Tibial artery (tissue), 4 donors: ENCODE results near the gene RAB40C.

Experiments used
- DNase-seq, 2 donors: peaks; one replicate each; pipeline ENCODE4 v3.0.0-alpha.2; 2019
- H3K27ac ChIP-seq, 2 donors: fragments of 200-600 bp; sonication (generic) in 1 of 2; 1 replicate in 1 of 2; 2 replicates in 1 of 2; pipeline ENCODE4 v1.5.1; 2018 to 2019; ENCODE audit warnings: mild to moderate bottlenecking in 1 of 2
- H3K27me3 ChIP-seq, 2 donors: fragments of 200-600 bp; sonication (generic) in 1 of 2; one replicate each; pipeline versions ENCODE4 v1.5.1 to v1.6.0; 2016 to 2019
- H3K36me3 ChIP-seq, 3 donors: fragments of 200-600 bp; sonication (generic) in 2 of 3; one replicate each; pipeline ENCODE4 v1.5.1; 2016 to 2019; ENCODE audit warnings: mild to moderate bottlenecking in 2 of 3
- H3K4me1 ChIP-seq, 4 donors: fragments of 200-600 bp; sonication (generic) in 2 of 4; 1 replicate in 3 of 4; 2 replicates in 1 of 4; pipeline ENCODE4 v1.5.1; 2016 to 2019
- H3K4me3 ChIP-seq, 2 donors: fragments of 200-600 bp; sonication (generic) in 1 of 2; 1 replicate in 1 of 2; 2 replicates in 1 of 2; pipeline ENCODE4 v1.5.1; 2018 to 2019; ENCODE audit warnings: mild to moderate bottlenecking in 2 of 2
- H3K9me3 ChIP-seq, 3 donors: fragments of 200-600 bp; sonication (generic) in 1 of 3; one replicate each; pipeline ENCODE4 v1.5.1; 2016 to 2019
- intact Hi-C: fragments of 100-400 bp; cut with DNase I; formaldehyde crosslinking; loops from one replicate; pipeline ENCODE4 v1.15.0; 2023; ENCODE audit warnings: low total_unique reads
- TF ChIP-seq, protein P1 (sequence below), 2 experiments: fragments of 200-600 bp in 1 of 2; fragments of 450-650 bp in 1 of 2; IDR thresholded peaks; one replicate each; pipeline ENCODE4 v1.5.1; 2017 to 2019; ENCODE audit warnings: antibody characterized with exemption in 2 of 2, mild to moderate bottlenecking in 1 of 2, moderate library complexity in 1 of 2

Gene RAB40C

DNA sequence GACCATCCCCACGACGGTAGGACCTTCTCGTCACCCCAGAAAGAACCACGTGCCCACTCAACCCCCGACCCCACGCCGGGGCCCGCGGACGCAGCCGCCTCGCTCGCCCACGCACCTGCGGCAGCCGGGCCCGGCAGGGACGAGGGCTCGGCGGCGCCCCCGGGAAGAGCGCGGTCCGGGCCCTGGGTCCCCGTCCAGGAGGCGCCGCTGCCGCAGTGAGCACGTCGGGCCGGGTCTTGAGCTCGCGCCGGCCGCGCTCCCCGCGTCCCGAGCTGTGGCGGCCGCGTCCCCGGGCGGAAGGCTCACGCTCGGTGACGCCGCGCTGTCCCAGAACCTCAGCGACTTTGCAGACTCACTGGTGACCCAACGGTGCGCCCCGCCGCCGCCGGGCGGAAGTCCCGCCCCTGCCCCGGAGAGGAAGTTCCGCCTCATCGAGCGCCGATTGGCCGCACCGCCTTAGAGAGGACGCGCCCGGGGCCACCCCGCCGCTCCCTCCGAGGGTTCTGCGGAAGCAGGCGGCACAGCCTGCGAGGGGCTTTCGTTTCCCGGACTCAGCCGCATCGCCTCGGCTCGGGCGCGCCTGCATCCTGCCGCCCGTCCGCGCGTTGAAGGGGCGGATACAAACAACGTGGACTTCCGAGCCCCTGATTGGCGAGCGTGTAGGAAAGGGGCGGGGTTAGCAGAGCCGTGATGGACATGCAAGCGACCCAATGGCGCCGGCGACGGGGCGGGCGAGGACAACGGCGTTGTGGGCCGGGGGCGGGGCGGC, 793 bp upstream of the RAB40C start:
- peak overlapping the region; percentile 73 to 82 for H3K4me3 ChIP-seq
- intact Hi-C loops = loop anchor here (10.0 kb wide), 1 partner anchor 46 kb away; the partner anchor contains the start of genes METTL26 and WFIKKN1
- H3K27me3 ChIP-seq = peaks cover 0 to 5% of the 10 kb centered on the region in 2 donors
- peak; percentile 97 to 98 for DNase-seq
- H3K27ac ChIP-seq = peak overlapping the region; percentile 87 to 96
- no peaks in the 10 kb centered on the region for H3K9me3 ChIP-seq
- TF ChIP-seq, protein P1, sequence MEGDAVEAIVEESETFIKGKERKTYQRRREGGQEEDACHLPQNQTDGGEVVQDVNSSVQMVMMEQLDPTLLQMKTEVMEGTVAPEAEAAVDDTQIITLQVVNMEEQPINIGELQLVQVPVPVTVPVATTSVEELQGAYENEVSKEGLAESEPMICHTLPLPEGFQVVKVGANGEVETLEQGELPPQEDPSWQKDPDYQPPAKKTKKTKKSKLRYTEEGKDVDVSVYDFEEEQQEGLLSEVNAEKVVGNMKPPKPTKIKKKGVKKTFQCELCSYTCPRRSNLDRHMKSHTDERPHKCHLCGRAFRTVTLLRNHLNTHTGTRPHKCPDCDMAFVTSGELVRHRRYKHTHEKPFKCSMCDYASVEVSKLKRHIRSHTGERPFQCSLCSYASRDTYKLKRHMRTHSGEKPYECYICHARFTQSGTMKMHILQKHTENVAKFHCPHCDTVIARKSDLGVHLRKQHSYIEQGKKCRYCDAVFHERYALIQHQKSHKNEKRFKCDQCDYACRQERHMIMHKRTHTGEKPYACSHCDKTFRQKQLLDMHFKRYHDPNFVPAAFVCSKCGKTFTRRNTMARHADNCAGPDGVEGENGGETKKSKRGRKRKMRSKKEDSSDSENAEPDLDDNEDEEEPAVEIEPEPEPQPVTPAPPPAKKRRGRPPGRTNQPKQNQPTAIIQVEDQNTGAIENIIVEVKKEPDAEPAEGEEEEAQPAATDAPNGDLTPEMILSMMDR (IDR thresholded peaks at IDR 0.05) = no peak
- peaks cover 0 to 14% (median 0%) of the 10 kb centered on the region in 3 donors for H3K36me3 ChIP-seq
- H3K4me1 ChIP-seq = peaks cover 0 to 64% (median 41%) of the 10 kb centered on the region in 4 donors

DNA sequence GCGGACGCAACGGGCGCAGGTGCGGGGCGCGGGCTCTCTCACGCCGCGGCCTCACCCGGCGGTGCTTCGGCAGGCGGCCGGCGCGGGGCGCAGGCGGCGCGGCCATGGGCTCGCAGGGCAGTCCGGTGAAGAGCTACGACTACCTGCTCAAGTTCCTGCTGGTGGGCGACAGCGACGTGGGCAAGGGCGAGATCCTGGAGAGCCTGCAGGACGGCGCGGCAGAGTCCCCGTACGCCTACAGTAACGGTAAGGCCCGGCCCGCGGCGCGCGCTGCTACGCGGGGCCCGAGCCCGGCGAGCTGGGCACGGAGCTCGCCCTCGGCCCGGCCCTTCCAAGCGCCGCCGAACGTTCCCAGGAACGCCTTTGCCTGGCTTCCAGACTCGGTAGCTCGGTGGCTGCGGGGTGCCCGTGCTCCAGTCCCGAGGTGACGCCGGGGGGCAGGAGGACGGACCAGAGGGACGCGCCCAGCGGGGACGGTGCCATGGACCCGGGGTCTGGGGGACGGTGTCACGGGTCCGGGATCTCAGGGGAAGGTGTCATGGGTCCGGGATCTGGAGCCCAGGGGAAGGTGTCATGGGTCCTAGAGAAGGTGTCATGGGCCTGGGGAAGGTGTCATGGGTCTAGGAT, 435 bp downstream of the RAB40C start:
- peak overlapping the region; percentile 73 to 82 for H3K4me3 ChIP-seq
- intact Hi-C loops = no loop called here
- peaks cover 0 to 67% (median 41%) of the 10 kb centered on the region in 4 donors for H3K4me1 ChIP-seq
- H3K36me3 ChIP-seq = peaks cover 0 to 16% (median 0%) of the 10 kb centered on the region in 3 donors
- DNase-seq = no peak
- H3K27ac ChIP-seq = peak overlapping the region; percentile 83 to 84
- H3K9me3 ChIP-seq = no peaks in the 10 kb centered on the region
- TF ChIP-seq, protein P1 (IDR thresholded peaks at IDR 0.05) = peak in 1 of 2 experiments; percentile 26
- H3K27me3 ChIP-seq = peaks cover 0 to 3% of the 10 kb centered on the region in 2 donors

DNA sequence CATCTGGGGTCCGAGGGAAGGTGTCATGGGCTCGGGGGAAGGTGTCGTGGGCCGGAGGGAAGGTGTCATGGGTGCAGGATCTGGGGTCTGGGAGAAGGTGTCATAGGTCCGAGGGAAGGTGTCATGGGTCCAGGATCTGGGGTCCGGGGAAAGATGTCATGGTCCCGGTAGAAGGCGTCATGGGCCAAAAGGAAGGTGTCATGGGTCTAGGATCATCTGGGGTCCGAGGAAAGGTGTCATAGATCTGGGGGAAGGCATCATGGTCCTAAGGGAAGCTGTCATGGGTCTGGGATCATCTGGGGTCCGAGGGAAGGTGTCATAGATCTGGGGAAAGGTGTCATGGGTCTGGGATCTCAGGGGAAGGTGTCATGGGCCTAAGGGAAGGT, 942 bp downstream of the RAB40C start:
- Histone ChIP-seq H3K27me3 (no peaks in the 10 kb centered on the region), H3K9me3 (no peaks in the 10 kb centered on the region), H3K4me3 (peak overlapping the region; percentile 73 to 82), H3K27ac (peak overlapping the region; percentile 83 to 84), H3K4me1 (peaks cover 0 to 67% (median 41%) of the 10 kb centered on the region in 4 donors), H3K36me3 (peaks cover 0 to 16% (median 0%) of the 10 kb centered on the region in 3 donors)
- intact Hi-C loops = no loop called here
- TF ChIP-seq, protein P1 (IDR thresholded peaks at IDR 0.05) = no peak
- DNase-seq = no peak

DNA sequence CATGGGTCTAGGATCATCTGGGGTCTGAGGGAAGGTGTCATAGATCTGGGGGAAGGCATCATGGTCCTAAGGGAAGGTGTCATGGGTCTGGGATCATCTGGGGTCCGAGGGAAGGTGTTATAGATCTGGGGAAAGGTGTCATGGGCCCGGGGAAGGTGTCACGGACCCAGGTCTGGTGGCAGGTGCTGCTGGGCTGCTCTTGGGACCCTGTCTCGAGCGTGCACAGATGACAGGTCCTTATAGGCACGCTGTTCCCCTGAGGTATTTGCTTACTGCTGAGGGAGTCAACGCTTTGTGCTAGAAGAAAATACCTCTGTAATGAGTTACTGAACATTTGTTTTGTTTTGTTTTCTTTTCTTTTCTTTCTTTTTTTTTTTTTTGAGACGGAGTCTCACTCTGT, 1.4 kb downstream of the RAB40C start:
- no peak for DNase-seq
- Histone ChIP-seq H3K4me1 (peaks cover 0 to 69% (median 41%) of the 10 kb centered on the region in 4 donors), H3K27ac (peak overlapping the region in 1 of 2 donors; percentile 83), H3K9me3 (no peaks in the 10 kb centered on the region), H3K4me3 (peak overlapping the region; percentile 73 to 82), H3K36me3 (peaks cover 0 to 18% (median 1%) of the 10 kb centered on the region in 3 donors), H3K27me3 (no peaks in the 10 kb centered on the region)
- intact Hi-C loops = no loop called here
- TF ChIP-seq, protein P1 (IDR thresholded peaks at IDR 0.05) = no peak

DNA sequence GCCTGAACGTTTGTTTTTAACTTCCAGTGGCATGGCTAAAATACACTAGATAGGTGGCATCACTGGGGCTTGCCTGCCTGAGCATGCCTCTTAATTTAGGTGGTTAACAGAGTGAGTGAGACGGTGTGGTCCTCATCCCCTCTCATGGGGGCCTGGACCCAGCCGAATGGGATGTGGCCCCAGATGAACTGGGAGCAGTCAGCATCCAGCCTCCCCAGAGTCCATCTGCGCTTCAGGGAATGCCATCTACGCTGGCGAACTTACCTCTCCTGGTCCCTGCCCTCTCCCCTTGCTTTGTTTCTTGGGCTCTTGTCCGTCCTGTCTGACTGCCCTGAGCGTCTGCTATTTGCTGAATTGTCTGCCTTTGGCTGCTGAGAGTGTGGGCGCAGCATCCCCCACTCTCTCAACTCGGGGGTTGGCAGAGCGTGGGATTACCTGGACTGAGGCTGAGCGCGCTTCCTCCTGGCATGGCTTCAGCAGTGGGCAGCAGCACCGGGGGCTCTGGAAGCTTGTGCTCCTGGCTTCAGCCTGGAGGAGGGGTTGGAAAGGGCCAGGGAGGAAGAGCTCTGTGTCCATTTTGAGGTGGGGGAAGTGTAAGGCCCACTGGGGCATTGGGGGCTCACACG, 2.1 kb downstream of the RAB40C start:
- no peak overlapping the region for H3K27ac ChIP-seq
- DNase-seq = no peak
- H3K27me3 ChIP-seq = no peaks in the 10 kb centered on the region
- H3K4me3 ChIP-seq = no peak overlapping the region
- H3K36me3 ChIP-seq = peaks cover 0 to 26% (median 5%) of the 10 kb centered on the region in 3 donors
- peaks cover 0 to 64% (median 39%) of the 10 kb centered on the region in 4 donors for H3K4me1 ChIP-seq
- no peaks in the 10 kb centered on the region for H3K9me3 ChIP-seq
- TF ChIP-seq, protein P1 (IDR thresholded peaks at IDR 0.05) = no peak
- intact Hi-C loops = no loop called here
